MM.1S (cell line): ENCODE data around the gene SH3TC2.
A peak's percentile ranks its signal among the peaks of the same experiment; 100 is the strongest.

Source experiments
- DNase-seq: peaks from one replicate; pipeline ENCODE4 v3.0.0-alpha.2; 2015
- H2AFZ ChIP-seq: fragments of 300-600 bp; sonication (generic); 2 replicates; pipeline ENCODE4 v1.6.0; 2016; ENCODE audit warnings: antibody characterized with exemption, low read length
- H3F3A ChIP-seq: fragments of 300-600 bp; sonication (generic); 2 replicates; pipeline ENCODE4 v1.6.1; 2016; ENCODE audit warnings: mild to moderate bottlenecking, antibody characterized with exemption, low read length, moderate library complexity, mixed read lengths; ENCODE audit not compliant: insufficient read depth
- H3K27ac ChIP-seq: fragments of 300-600 bp; sonication (generic); 2 replicates; pipeline ENCODE4 v1.5.1; 2016; ENCODE audit warnings: mild to moderate bottlenecking, low read length
- H3K27me3 ChIP-seq: fragments of 300-600 bp; sonication (generic); replicated peaks from 2 replicates; pipeline ENCODE4 v1.6.0; 2016; ENCODE audit warnings: low read length; ENCODE audit not compliant: insufficient read depth
- H3K36me3 ChIP-seq: fragments of 300-600 bp; sonication (generic); replicated peaks from 2 replicates; pipeline ENCODE4 v1.6.1; 2016; ENCODE audit warnings: mild to moderate bottlenecking, low read length, mixed read lengths; ENCODE audit not compliant: insufficient read depth
- H3K4me1 ChIP-seq: fragments of 300-600 bp; sonication (generic); 2 replicates; pipeline ENCODE4 v1.6.1; 2016; ENCODE audit warnings: low read length, mixed read lengths
- H3K4me2 ChIP-seq: fragments of 300-600 bp; sonication (generic); 2 replicates; pipeline ENCODE4 v1.6.0; 2016; ENCODE audit warnings: low read depth, low read length
- H3K4me3 ChIP-seq: fragments of 300-600 bp; sonication (generic); 2 replicates; pipeline ENCODE4 v1.5.1; 2016; ENCODE audit warnings: low read length, mixed read lengths
- H3K79me2 ChIP-seq: fragments of 300-600 bp; sonication (generic); 2 replicates; pipeline ENCODE4 v1.6.1; 2016; ENCODE audit warnings: mixed run types, low read length, mixed read lengths
- H3K9ac ChIP-seq: fragments of 300-600 bp; sonication (generic); 2 replicates; pipeline ENCODE4 v1.6.1; 2016; ENCODE audit warnings: low read length, mixed read lengths
- H3K9me2 ChIP-seq: fragments of 300-600 bp; sonication (generic); replicated peaks from 2 replicates; pipeline ENCODE4 v1.6.1; 2016; ENCODE audit warnings: mild to moderate bottlenecking, low read length, mixed read lengths; ENCODE audit not compliant: insufficient read depth
- H3K9me3 ChIP-seq: fragments of 300-600 bp; sonication (generic); replicated peaks from 2 replicates; pipeline ENCODE4 v1.6.1; 2016; ENCODE audit warnings: mild to moderate bottlenecking, low read length, mixed read lengths; ENCODE audit not compliant: insufficient read depth
- H4K20me1 ChIP-seq: fragments of 300-600 bp; sonication (generic); 2 replicates; pipeline ENCODE4 v1.6.1; 2016; ENCODE audit warnings: mild to moderate bottlenecking, low read length, moderate library complexity, mixed read lengths; ENCODE audit not compliant: insufficient read depth
- CTCF ChIP-seq: fragments of 300-600 bp; sonication (generic); IDR thresholded peaks from 2 replicates; pipeline ENCODE4 v1.5.1; 2016; ENCODE audit warnings: antibody characterized with exemption, low read length, mixed read lengths
- EZH2 ChIP-seq: fragments of 300-600 bp; sonication (generic); optimal IDR thresholded peaks from 2 replicates; pipeline ENCODE3; 2017; ENCODE audit warnings: low read depth, mild to moderate bottlenecking, antibody characterized with exemption, low read length, mixed read lengths
- EZH2phosphoT487 ChIP-seq: fragments of 300-600 bp; sonication (generic); IDR thresholded peaks from 2 replicates; pipeline ENCODE4 v1.6.1; 2018; ENCODE audit warnings: antibody characterized with exemption, low read length

The SH3TC2 gene

GRCh38 chr5:149038336-149039080 lies 24.4 kb downstream of the SH3TC2 start:
- no peak overlapping the region; the same call in 1 of the 2 replicates for H3K4me2 ChIP-seq
- no peak overlapping the region for H3K9ac ChIP-seq
- no peaks in the 10 kb centered on the region for H3K9me2 ChIP-seq
- H3K27ac ChIP-seq = no peak overlapping the region
- DNase-seq = no peak
- H4K20me1 ChIP-seq = no peaks in the 10 kb centered on the region
- no peak overlapping the region for H3K4me3 ChIP-seq
- TF ChIP-seq EZH2 (no peak), CTCF (no peak), EZH2phosphoT487 (no peak)
- H3K27me3 ChIP-seq = no peaks in the 10 kb centered on the region
- H3K9me3 ChIP-seq = no peaks in the 10 kb centered on the region
- no peaks in the 10 kb centered on the region for H3K79me2 ChIP-seq
- no peak overlapping the region for H2AFZ ChIP-seq
- peaks cover 4% of the 10 kb centered on the region; the same call in 1 of the 2 replicates for H3F3A ChIP-seq
- no peaks in the 10 kb centered on the region for H3K36me3 ChIP-seq
- peaks cover 11% of the 10 kb centered on the region for H3K4me1 ChIP-seq

GRCh38 chr5:149037817-149038216 lies 25.0 kb downstream of the SH3TC2 start:
- Histone ChIP-seq H2AFZ (0 out of 2 replicates have a peak overlapping the region, but pooled peaks have one; percentile 11), H3K4me3 (no peak overlapping the region), H3K27ac (no peak overlapping the region), H3K4me2 (no peak overlapping the region; the same call in 1 of the 2 replicates), H3K9me2 (no peaks in the 10 kb centered on the region), H4K20me1 (no peaks in the 10 kb centered on the region), H3K9ac (no peak overlapping the region), H3K79me2 (no peaks in the 10 kb centered on the region), H3K4me1 (peaks cover 11% of the 10 kb centered on the region), H3K9me3 (no peaks in the 10 kb centered on the region), H3K36me3 (no peaks in the 10 kb centered on the region), H3K27me3 (no peaks in the 10 kb centered on the region), H3F3A (peaks cover 4% of the 10 kb centered on the region; the same call in 1 of the 2 replicates)
- DNase-seq = peak; percentile 29
- TF ChIP-seq CTCF = no peak
- no peak for TF ChIP-seq EZH2
- no peak for TF ChIP-seq EZH2phosphoT487

- no peak overlapping the region for H3K4me3 ChIP-seq
- no peaks in the 10 kb centered on the region for H3K36me3 ChIP-seq
- H3K4me2 ChIP-seq = no peak overlapping the region
- no peaks in the 10 kb centered on the region for H3K9me2 ChIP-seq
- peaks cover 4% of the 10 kb centered on the region; the same call in 1 of the 2 replicates for H3F3A ChIP-seq
- no peak overlapping the region for H3K9ac ChIP-seq
- peaks cover 11% of the 10 kb centered on the region for H3K4me1 ChIP-seq
- H3K9me3 ChIP-seq = no peaks in the 10 kb centered on the region
- H3K27me3 ChIP-seq = no peaks in the 10 kb centered on the region
- no peaks in the 10 kb centered on the region for H4K20me1 ChIP-seq
- no peak for DNase-seq
- no peaks in the 10 kb centered on the region for H3K79me2 ChIP-seq
- TF ChIP-seq EZH2phosphoT487 = no peak
- no peak for TF ChIP-seq CTCF
- no peak overlapping the region for H2AFZ ChIP-seq
- no peak overlapping the region for H3K27ac ChIP-seq
These were observed 25.9 kb downstream of the SH3TC2 start for GRCh38 chr5:149036970-149037369.
